ENCODE measurements around the gene RRAGD.

GRCh38 chr6:89402776-89403175 lies 9.3 kb downstream of the RRAGD start:
- TF ChIP-seq CTCF (IDR thresholded peaks at IDR 0.05): no peak
- TF ChIP-seq TCF7L2 (IDR thresholded peaks at IDR 0.05; ENCODE audit: low read depth, low read length): no peak
- TF ChIP-seq POLR2AphosphoS5 (IDR thresholded peaks at IDR 0.05; ENCODE audit: low read depth, low read length): no peak

Data from Panc1 (cell line).